Articular chondrocyte of knee joint (primary cell): ENCODE results near the gene BNIP5. TPM values are rescaled to one million over a fixed set of nuclear protein-coding genes. Genes with fewer than 3 reads are reported as not detected.

Source experiments
- total RNA-seq: library from RNA; depleted of rRNA; stranded (reverse); fragments of >200 nt; gene quantifications from 2 replicates; pipeline ENCODE4 v1.2.3, GENCODE V29; 2012

The BNIP5 gene, protein sequence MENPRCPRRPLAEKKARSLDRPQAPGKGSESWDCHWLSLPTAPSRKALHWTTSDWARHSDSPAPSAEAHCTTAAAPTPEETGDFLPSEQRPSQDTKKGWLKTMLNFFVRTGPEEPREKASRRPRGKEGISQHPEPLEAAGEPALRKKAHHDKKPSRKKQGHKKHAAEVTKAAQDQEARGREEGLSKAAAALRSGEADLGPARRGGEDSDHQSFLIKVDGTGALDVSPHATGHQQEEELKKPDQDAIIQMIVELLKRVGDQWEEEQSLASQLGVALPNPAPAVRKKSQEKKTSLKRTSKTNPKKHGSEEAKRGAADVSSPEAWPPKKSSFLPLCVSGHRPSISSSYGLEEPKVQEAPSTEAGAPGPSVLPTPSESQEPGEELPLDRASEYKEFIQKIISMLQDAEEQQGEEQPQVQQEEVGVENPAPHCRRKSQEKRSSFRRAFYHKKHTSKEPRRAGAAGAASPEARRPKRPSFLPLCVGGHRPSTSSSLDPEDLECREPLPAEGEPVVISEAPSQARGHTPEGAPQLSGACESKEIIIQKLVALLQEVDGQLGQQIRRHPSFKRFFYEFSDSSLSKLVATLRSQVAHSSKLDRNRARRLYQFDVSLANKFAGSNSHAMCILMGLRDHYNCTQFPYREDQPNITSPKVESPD
- not detected in 2 replicates for total RNA-seq

DNA sequence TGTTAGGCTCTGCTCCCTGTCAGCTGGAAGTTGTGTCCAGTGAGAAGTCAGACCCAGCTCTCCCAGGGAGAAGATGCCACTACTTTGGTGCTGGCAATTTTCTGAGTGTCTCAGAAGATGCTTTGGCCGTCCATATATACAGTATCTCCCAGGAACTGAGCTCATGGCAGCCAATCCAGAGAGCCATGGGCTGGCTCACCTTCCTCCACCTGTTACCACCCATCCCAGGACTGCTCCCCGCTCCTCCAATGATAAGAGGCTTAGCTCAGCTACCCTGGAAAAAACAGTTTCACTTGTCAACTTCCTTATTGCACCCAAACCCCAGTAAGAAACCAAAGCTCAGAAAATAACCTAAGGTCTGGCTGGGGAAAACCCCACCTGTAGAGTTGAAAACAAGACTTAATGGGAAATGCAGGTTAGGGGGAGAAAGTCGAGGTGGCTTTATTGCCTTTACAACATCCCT, at the start of gene BNIP5:
TSS of gene BNIP5 (minus strand) at position 110 of the 463 bp plus-strand sequence. CDS start 6,198 bp downstream, outside the sequence.

DNA sequence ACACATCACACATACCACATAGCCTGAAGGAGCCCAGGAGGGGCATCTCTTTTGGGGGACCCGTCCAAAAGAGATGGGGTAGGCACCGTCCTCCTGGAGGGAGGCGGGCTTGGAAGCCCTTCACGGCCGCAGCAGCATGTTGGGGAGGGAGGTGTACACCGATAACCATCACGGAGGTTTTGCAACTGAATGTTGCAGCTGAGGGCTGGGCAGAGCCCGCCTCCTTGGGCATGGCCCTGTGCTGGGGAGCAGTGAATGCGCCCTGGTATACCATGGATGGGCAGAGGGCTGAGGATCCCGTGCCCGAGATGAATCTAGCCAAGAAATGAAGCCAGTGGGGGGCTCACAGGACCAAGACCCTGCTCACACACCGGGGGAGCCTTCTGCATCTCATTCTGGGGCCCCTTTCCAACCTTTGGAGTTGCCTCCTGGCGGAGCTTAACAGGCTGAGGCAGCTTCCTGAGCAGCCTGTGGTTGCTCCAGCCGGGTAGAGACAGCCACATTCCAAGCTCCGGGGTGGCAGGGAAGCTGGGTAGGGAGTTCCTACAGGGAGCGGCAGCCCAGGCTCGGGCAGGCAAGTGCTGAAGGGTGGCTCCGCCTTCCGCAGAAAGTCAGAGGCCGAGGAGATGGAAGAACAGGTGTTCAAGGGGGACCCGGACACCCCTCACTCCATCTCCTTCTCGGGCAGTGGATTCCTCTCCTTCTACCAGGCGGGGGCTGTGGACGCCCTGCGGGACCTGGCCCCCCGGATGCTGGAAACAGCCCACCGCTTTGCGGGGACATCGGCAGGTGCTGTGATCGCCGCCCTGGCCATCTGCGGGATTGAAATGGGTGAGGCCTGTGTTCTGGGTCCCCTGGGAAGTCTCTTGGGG, 66.6 kb downstream of the BNIP5 start, which contains the start of gene PNPLA1:
TSS of gene PNPLA1 (plus strand) at position 227 of the 872 bp plus-strand sequence. CDS start at position 627, 400 bp downstream.

Other genes starting within 250 kb of the BNIP5 start
- 2.7 and 8.3 TPM in 2 replicates for gene MAPK13, start 206.4 kb downstream of the BNIP5 start, total RNA-seq
- 14.5 and 19.2 TPM in 2 replicates for gene BRPF3, start 140.1 kb downstream of the BNIP5 start, total RNA-seq
- gene PNPLA1, start 66.8 kb downstream of the BNIP5 start, total RNA-seq = 0.22 TPM in 1 of 2 replicates, not detected in the other
- 3.8 and 6.7 TPM in 2 replicates for gene ETV7, start 50.8 kb upstream of the BNIP5 start, total RNA-seq
- 0.13 TPM in 1 of 2 replicates, not detected in the other for gene PXT1, start 106.0 kb upstream of the BNIP5 start, total RNA-seq
- 165 and 257 TPM in 2 replicates for gene KCTD20, start 106.1 kb upstream of the BNIP5 start, total RNA-seq
- 41.3 and 55.6 TPM in 2 replicates for gene STK38, start 210.6 kb upstream of the BNIP5 start, total RNA-seq